SU-DHL-6 (cell line): ENCODE results near the gene MPZL3.
A peak's percentile ranks its signal among the peaks of the same experiment; 100 is the strongest.

ENCODE experiments used
- H2AFZ ChIP-seq: fragments of 200-600 bp; sonication (generic); 2 replicates; pipeline ENCODE4 v1.6.1; 2014; ENCODE audit warnings: low read depth, mild to moderate bottlenecking, moderate library complexity, mixed read lengths, antibody characterized with exemption, low read length; ENCODE audit not compliant: severe bottlenecking
- H3F3A ChIP-seq: fragments of 200-600 bp; shearing (Covaris generic); 2 replicates; pipeline ENCODE4 v1.6.0; 2016; ENCODE audit warnings: antibody characterized with exemption, mild to moderate bottlenecking; ENCODE audit not compliant: insufficient read depth
- H3K27ac ChIP-seq: fragments of 200-600 bp; sonication (generic); 2 replicates; pipeline ENCODE4 v1.5.1; 2016; ENCODE audit warnings: low read depth, mild to moderate bottlenecking, low read length, moderate library complexity, mixed read lengths
- H3K27me3 ChIP-seq: fragments of 200-600 bp; sonication (generic), shearing (Covaris generic); 2 replicates; pipeline ENCODE4 v1.6.0; 2014; ENCODE audit warnings: mild to moderate bottlenecking, low read length
- H3K36me3 ChIP-seq: fragments of 200-600 bp; sonication (generic); 2 replicates; pipeline ENCODE4 v1.6.1; 2014; ENCODE audit warnings: mild to moderate bottlenecking, low read length, mixed read lengths
- H3K4me2 ChIP-seq: fragments of 300-600, 200-600 bp; shearing (Covaris generic), sonication (generic); 2 replicates; pipeline ENCODE4 v1.6.0; 2014; ENCODE audit warnings: low read length, low read depth, mild to moderate bottlenecking; ENCODE audit not compliant: poor library complexity, severe bottlenecking
- H3K4me3 ChIP-seq: fragments of 200-600 bp; sonication (generic); 2 replicates; pipeline ENCODE4 v1.5.1; 2014; ENCODE audit warnings: antibody characterized with exemption, low read length, mild to moderate bottlenecking, mixed read lengths; ENCODE audit not compliant: insufficient read depth, poor library complexity, severe bottlenecking
- H3K79me2 ChIP-seq: fragments of 200-600 bp; sonication (generic); 2 replicates; pipeline ENCODE4 v1.6.1; 2014; ENCODE audit warnings: mild to moderate bottlenecking, low read length, moderate library complexity; ENCODE audit not compliant: insufficient read depth
- H3K9ac ChIP-seq: fragments of 200-600 bp; sonication (generic); 2 replicates; pipeline ENCODE4 v1.7.0; 2014; ENCODE audit warnings: mild to moderate bottlenecking, low read length
- H3K9me2 ChIP-seq: fragments of 200-600 bp; sonication (generic); replicated peaks from 2 replicates; pipeline ENCODE4 v1.6.1; 2014; ENCODE audit warnings: low read length; ENCODE audit not compliant: insufficient read depth
- H3K9me3 ChIP-seq: fragments of 200-600 bp; sonication (generic); 2 replicates; pipeline ENCODE4 v1.6.1; 2014; ENCODE audit warnings: low read length, mixed read lengths; ENCODE audit not compliant: insufficient read depth
- H4K20me1 ChIP-seq: fragments of 200-600 bp; sonication (generic); 2 replicates; pipeline ENCODE4 v1.6.1; 2014; ENCODE audit warnings: low read depth, mild to moderate bottlenecking, antibody characterized with exemption, low read length, moderate library complexity, mixed read lengths
- CTCF ChIP-seq: fragments of 200-600 bp; sonication (generic); IDR thresholded peaks from one replicate; pipeline ENCODE4 v1.5.1; 2017; ENCODE audit warnings: antibody characterized with exemption, mild to moderate bottlenecking, low read length, moderate library complexity; ENCODE audit not compliant: insufficient read depth, poor library complexity, severe bottlenecking
- EZH2phosphoT487 ChIP-seq: fragments of 200-600 bp; sonication (generic), shearing (Covaris generic); conservative IDR thresholded peaks from 2 replicates; pipeline ENCODE4 v1.6.1; 2018; ENCODE audit warnings: mild to moderate bottlenecking, antibody characterized with exemption, low read length, moderate library complexity, mixed read lengths

The MPZL3 gene

GRCh38 chr11:118223992-118224391, 28.2 kb downstream of the MPZL3 start:
- Histone ChIP-seq H3K36me3 (no peaks in the 10 kb centered on the region), H3K4me2 (peak overlapping the region; percentile 65), H3K27ac (peak overlapping the region; percentile 85), H3K27me3 (no peaks in the 10 kb centered on the region), H4K20me1 (no peaks in the 10 kb centered on the region), H2AFZ (peak overlapping the region; percentile 7), H3K4me3 (peak overlapping the region; percentile 44), H3K9ac (peak overlapping the region; percentile 52), H3F3A (peaks cover 27% of the 10 kb centered on the region), H3K79me2 (no peaks in the 10 kb centered on the region), H3K9me2 (no peaks in the 10 kb centered on the region), H3K9me3 (no peaks in the 10 kb centered on the region)
- TF ChIP-seq EZH2phosphoT487 = no peak

GRCh38 chr11:118223570-118223969, 28.6 kb downstream of the MPZL3 start:
- Histone ChIP-seq H3K36me3 (no peaks in the 10 kb centered on the region), H3K9ac (peak overlapping the region; percentile 52), H2AFZ (peak overlapping the region; percentile 7), H3K79me2 (no peaks in the 10 kb centered on the region), H4K20me1 (no peaks in the 10 kb centered on the region), H3K9me3 (no peaks in the 10 kb centered on the region), H3K4me3 (peak overlapping the region; percentile 44), H3K27ac (peak overlapping the region; percentile 85; the same call in 1 of the 2 replicates), H3K4me2 (peak overlapping the region; percentile 65), H3K9me2 (no peaks in the 10 kb centered on the region), H3F3A (peaks cover 27% of the 10 kb centered on the region), H3K27me3 (no peaks in the 10 kb centered on the region)
- TF ChIP-seq CTCF (no peak), EZH2phosphoT487 (no peak)

- Histone ChIP-seq H3F3A (peaks cover 16% of the 10 kb centered on the region), H3K4me3 (no peak overlapping the region), H3K4me2 (no peak overlapping the region), H3K36me3 (no peaks in the 10 kb centered on the region), H3K79me2 (no peaks in the 10 kb centered on the region), H3K9ac (no peak overlapping the region), H4K20me1 (no peaks in the 10 kb centered on the region), H3K27me3 (no peaks in the 10 kb centered on the region), H3K9me3 (no peaks in the 10 kb centered on the region), H3K27ac (no peak overlapping the region), H3K9me2 (no peaks in the 10 kb centered on the region), H2AFZ (no peak overlapping the region)
- TF ChIP-seq EZH2phosphoT487 = no peak
- no peak for TF ChIP-seq CTCF
Observed at GRCh38 chr11:118222437-118222836, 29.7 kb downstream of the MPZL3 start.

- H3K36me3 ChIP-seq = no peaks in the 10 kb centered on the region
- H3K4me2 ChIP-seq = no peak overlapping the region
- H3K9ac ChIP-seq = no peak overlapping the region
- no peak overlapping the region for H2AFZ ChIP-seq
- no peak overlapping the region for H3K4me3 ChIP-seq
- H3F3A ChIP-seq = peaks cover 6% of the 10 kb centered on the region
- H4K20me1 ChIP-seq = no peaks in the 10 kb centered on the region
- no peaks in the 10 kb centered on the region for H3K9me3 ChIP-seq
- H3K27me3 ChIP-seq = no peaks in the 10 kb centered on the region
- TF ChIP-seq EZH2phosphoT487 (no peak), CTCF (no peak)
- H3K9me2 ChIP-seq = no peaks in the 10 kb centered on the region
- no peaks in the 10 kb centered on the region for H3K79me2 ChIP-seq
- H3K27ac ChIP-seq = no peak overlapping the region
Observed at GRCh38 chr11:118221419-118221818, 30.7 kb downstream of the MPZL3 start.
